ENCODE data around the gene BCOR. TPM values are rescaled to one million over a fixed set of nuclear protein-coding genes. Genes with fewer than 3 reads are reported as not detected.

The BCOR gene
- total and polyA plus RNA-seq, 2 experiments from 2014 or later, result 9.1 to 17.6 TPM

- H3K36me3 ChIP-seq (ENCODE audit: low read depth), result no peaks in the 10 kb centered on the region
Observed at GRCh38 chrX:40111868-40112267, 14.1 kb upstream of the BCOR start.

GRCh38 chrX:40109288-40110008 lies 11.7 kb upstream of the BCOR start:
- Histone ChIP-seq H2AFZ (peak overlapping the region; percentile 32), H3F3A (ENCODE audit: insufficient read depth) (no peaks in the 10 kb centered on the region), H3K9ac (peak overlapping the region; percentile 90), H3K79me2 (ENCODE audit: insufficient read depth) (no peaks in the 10 kb centered on the region), H3K27ac (peak overlapping the region; percentile 72), H3K27me3 (replicated peaks; ENCODE audit: insufficient read depth) (no peaks in the 10 kb centered on the region), H3K4me2 (ENCODE audit: unreplicated experiment) (peak overlapping the region; percentile 91), H3K4me1 (ENCODE audit: insufficient read depth) (peaks cover 19% of the 10 kb centered on the region), H3K9me3 (ENCODE audit: low read depth) (no peaks in the 10 kb centered on the region), H3K4me3 (peak overlapping the region; percentile 76), H4K20me1 (ENCODE audit: insufficient read depth) (no peaks in the 10 kb centered on the region), H3K9me2 (ENCODE audit: insufficient read depth) (no peaks in the 10 kb centered on the region), H3K36me3 (ENCODE audit: low read depth) (no peaks in the 10 kb centered on the region)
- in situ Hi-C loops (cut with MboI), result no loop called here
- TF ChIP-seq EZH2 (IDR thresholded peaks at IDR 0.05; ENCODE audit: insufficient read depth, poor library complexity, severe bottlenecking) (no peak), EZH2phosphoT487 (IDR thresholded peaks at IDR 0.05; ENCODE audit: insufficient read depth, low read depth) (no peak)
- DNase-seq, result peak; percentile 79
- 0% methylated on average over 37 of the region's 84 CpGs; no CpG with 5 or more reads in 1 of the 2 experiments for WGBS, 2 experiments (ENCODE audit: low coverage in 1 of 2, low lambda C conversion rate in 2 of 2, missing lambda C conversion rate in 2 of 2)

More at GRCh38 chrX:40111868-40112267, 14.1 kb upstream of the BCOR start:
- Histone ChIP-seq H2AFZ (no peak overlapping the region), H3K9me3 (ENCODE audit: low read depth) (no peaks in the 10 kb centered on the region), H3K4me3 (no peak overlapping the region), H3K4me2 (ENCODE audit: unreplicated experiment) (no peak overlapping the region), H3F3A (ENCODE audit: insufficient read depth) (no peaks in the 10 kb centered on the region), H3K79me2 (ENCODE audit: insufficient read depth) (no peaks in the 10 kb centered on the region), H3K4me1 (ENCODE audit: insufficient read depth) (peaks cover 15% of the 10 kb centered on the region), H3K9ac (no peak overlapping the region), H4K20me1 (ENCODE audit: insufficient read depth) (no peaks in the 10 kb centered on the region), H3K9me2 (ENCODE audit: insufficient read depth) (no peaks in the 10 kb centered on the region), H3K27me3 (replicated peaks; ENCODE audit: insufficient read depth) (no peaks in the 10 kb centered on the region), H3K27ac (no peak overlapping the region)
- WGBS, 2 experiments (ENCODE audit: low coverage in 1 of 2, low lambda C conversion rate in 2 of 2, missing lambda C conversion rate in 2 of 2), result 89 to 100% methylated on average over 1 of the region's 4 CpGs
- TF ChIP-seq EZH2 (IDR thresholded peaks at IDR 0.05; ENCODE audit: insufficient read depth, poor library complexity, severe bottlenecking) (no peak), EZH2phosphoT487 (IDR thresholded peaks at IDR 0.05; ENCODE audit: insufficient read depth, low read depth) (no peak)
- no peak for DNase-seq
- in situ Hi-C loops (cut with MboI), result no loop called here

GRCh38 chrX:40108959-40109287 lies 11.2 kb upstream of the BCOR start:
- Histone ChIP-seq H2AFZ (peak overlapping the region; percentile 32), H3K4me3 (peak overlapping the region; percentile 76), H3K9ac (peak overlapping the region; percentile 90), H3K4me1 (ENCODE audit: insufficient read depth) (peaks cover 19% of the 10 kb centered on the region), H3F3A (ENCODE audit: insufficient read depth) (peaks cover 3% of the 10 kb centered on the region; the same call in 1 of the 2 replicates), H3K9me2 (ENCODE audit: insufficient read depth) (no peaks in the 10 kb centered on the region), H4K20me1 (ENCODE audit: insufficient read depth) (no peaks in the 10 kb centered on the region), H3K4me2 (ENCODE audit: unreplicated experiment) (peak overlapping the region; percentile 91), H3K36me3 (ENCODE audit: low read depth) (no peaks in the 10 kb centered on the region), H3K27me3 (replicated peaks; ENCODE audit: insufficient read depth) (no peaks in the 10 kb centered on the region), H3K27ac (peak overlapping the region; percentile 72), H3K79me2 (ENCODE audit: insufficient read depth) (no peaks in the 10 kb centered on the region), H3K9me3 (ENCODE audit: low read depth) (no peaks in the 10 kb centered on the region)
- no peak for TF ChIP-seq EZH2phosphoT487 (IDR thresholded peaks at IDR 0.05; ENCODE audit: insufficient read depth, low read depth)
- no peak for TF ChIP-seq EZH2 (IDR thresholded peaks at IDR 0.05; ENCODE audit: insufficient read depth, poor library complexity, severe bottlenecking)
- DNase-seq, result peak; percentile 85
- 0% methylated on average over 1 to 4 of the region's 48 CpGs for WGBS, 2 experiments (ENCODE audit: low coverage in 1 of 2, low lambda C conversion rate in 2 of 2, missing lambda C conversion rate in 2 of 2)
- in situ Hi-C loops (cut with MboI), result no loop called here

GRCh38 chrX:40108162-40108958 lies 10.6 kb upstream of the BCOR start:
- peaks cover 19% of the 10 kb centered on the region for H3K4me1 ChIP-seq (ENCODE audit: insufficient read depth)
- TF ChIP-seq EZH2 (IDR thresholded peaks at IDR 0.05; ENCODE audit: insufficient read depth, poor library complexity, severe bottlenecking), result no peak
- WGBS, 2 experiments (ENCODE audit: low coverage in 1 of 2, low lambda C conversion rate in 2 of 2, missing lambda C conversion rate in 2 of 2), result 3 to 4% methylated on average over 24 to 26 of the region's 66 CpGs
- no peaks in the 10 kb centered on the region for H4K20me1 ChIP-seq (ENCODE audit: insufficient read depth)
- H3K4me2 ChIP-seq (ENCODE audit: unreplicated experiment), result peak overlapping the region; percentile 91
- peak; percentile 56 for DNase-seq
- peak overlapping the region; percentile 72 for H3K27ac ChIP-seq
- no peaks in the 10 kb centered on the region for H3K27me3 ChIP-seq (replicated peaks; ENCODE audit: insufficient read depth)
- in situ Hi-C loops (cut with MboI), result no loop called here
- peak overlapping the region; percentile 32 for H2AFZ ChIP-seq
- H3K79me2 ChIP-seq (ENCODE audit: insufficient read depth), result no peaks in the 10 kb centered on the region
- no peaks in the 10 kb centered on the region for H3K36me3 ChIP-seq (ENCODE audit: low read depth)
- H3K9ac ChIP-seq, result peak overlapping the region; percentile 90
- H3K4me3 ChIP-seq, result peak overlapping the region; percentile 76
- peaks cover 3% of the 10 kb centered on the region; the same call in 1 of the 2 replicates for H3F3A ChIP-seq (ENCODE audit: insufficient read depth)
- no peaks in the 10 kb centered on the region for H3K9me3 ChIP-seq (ENCODE audit: low read depth)
- no peaks in the 10 kb centered on the region for H3K9me2 ChIP-seq (ENCODE audit: insufficient read depth)

Measured in GM23248 (cell line).